DMS79 treated with DMSO at 0.1 percent for 48 hours (cell line): ENCODE data around the gene SLC26A11.
A peak's percentile ranks its signal among the peaks of the same experiment; 100 is the strongest.

ENCODE experiments used
- DNase-seq: peaks from one replicate; lab custom pipeline; 2025; lab: John Stamatoyannopoulos, UW

Gene SLC26A11

DNA sequence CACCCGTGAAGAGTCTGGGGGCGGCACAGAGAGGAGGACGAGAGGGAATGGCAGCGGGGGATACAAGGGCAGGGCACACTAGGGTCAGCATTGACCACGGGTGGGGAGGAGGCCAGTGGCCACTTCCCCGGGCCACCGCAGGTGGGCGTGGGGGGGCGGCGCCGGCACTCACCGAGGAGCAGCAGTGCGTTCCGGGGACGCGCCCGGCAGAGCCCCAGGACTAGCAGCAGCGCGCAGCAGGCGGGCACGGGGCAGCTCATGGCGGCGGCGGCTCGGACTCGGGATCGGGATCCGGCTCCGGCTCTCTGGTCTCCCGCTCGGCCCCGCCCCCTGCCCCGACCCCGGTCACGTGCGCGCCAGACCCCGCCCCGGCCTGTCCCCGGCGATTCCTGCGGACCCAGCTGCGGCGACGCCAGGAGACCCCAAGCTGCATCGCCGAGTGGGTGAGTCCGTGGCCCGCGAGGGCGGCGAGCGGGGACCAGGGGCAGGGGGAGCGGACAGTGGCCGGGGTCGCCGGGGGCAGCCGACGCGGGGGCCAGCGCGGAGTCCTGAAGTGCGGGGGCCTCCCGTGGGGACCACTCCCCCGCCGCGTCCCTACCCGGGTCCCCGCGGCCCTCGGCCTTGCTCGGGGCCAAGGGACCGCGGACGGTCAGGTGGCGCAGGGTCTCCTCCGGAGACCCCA is at the start of gene SLC26A11, which contains the start of gene SGSH:
TSS of gene SLC26A11 (plus strand) at position 374 of the 682 bp plus-strand sequence. CDS start 1,134 bp downstream, outside the sequence.
TSS of gene SGSH (minus strand) at position 280 of the 682 bp plus-strand sequence. CDS start at position 260, 20 bp downstream.
- DNase-seq: peak; percentile 20

DNA sequence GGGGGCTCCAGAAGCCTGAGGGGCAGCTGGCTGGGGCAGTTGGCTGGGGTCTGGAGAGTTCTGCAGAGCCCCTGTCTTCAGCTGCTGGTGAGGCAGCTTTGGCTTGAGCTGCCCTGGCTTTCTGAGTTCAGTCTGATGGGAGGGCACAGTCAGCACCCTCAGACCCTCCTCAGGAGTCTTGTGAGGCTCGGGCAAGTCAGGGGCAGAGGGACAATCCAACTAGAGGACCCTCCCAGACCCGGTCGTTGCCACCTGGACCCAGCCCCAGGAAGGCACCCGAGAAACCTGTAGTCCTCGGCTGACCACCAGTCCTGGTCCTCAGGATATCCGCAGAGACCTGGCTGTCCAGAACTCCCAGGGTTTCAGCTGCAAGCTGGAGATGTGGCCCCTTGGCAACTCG is 48.5 kb upstream of the SLC26A11 start:
- DNase-seq: no peak

DNA sequence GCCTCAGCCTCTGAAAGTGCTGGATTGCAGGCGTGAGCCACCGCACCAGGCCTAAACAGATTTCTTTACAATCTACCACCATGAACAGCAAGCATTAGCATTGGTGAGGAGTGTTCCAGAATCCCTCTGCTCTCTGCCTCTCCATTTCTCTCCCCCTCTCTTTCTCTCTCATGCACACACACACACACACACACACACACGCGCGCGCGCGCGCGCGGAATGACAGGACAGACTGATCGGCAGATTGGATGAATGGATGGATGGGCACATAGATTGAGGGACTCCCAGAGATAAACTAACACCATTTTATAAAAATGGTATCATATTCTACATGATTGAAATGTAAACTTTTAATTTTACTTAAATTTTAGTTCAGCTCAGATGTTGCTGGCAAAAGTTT is 47.1 kb upstream of the SLC26A11 start:
- DNase-seq: no peak

DNA sequence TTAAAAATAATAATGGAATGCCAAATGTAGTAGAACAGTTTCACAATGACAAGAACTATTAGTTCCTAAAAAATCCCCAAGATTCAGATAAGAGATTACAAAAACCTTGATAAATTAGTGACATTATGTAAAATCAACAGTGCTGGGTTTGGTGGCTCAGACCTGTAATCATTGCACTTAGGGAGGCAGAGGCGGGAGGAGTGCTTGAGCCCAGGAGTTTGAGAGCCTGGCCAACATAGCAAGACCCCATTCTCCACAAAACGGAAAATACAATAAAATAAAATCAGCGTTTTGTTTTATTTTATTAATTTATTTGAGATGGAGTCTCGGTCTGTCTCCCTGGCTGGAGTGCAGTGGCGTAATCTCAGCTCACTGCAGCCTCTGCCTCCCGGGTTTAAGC is 46.3 kb upstream of the SLC26A11 start:
- no peak for DNase-seq

- no peak for DNase-seq
Measured at GRCh38 chr17:80176757-80177156, 43.5 kb upstream of the SLC26A11 start.

- no peak for DNase-seq
Measured at GRCh38 chr17:80177986-80178595, 42.1 kb upstream of the SLC26A11 start.

DNA sequence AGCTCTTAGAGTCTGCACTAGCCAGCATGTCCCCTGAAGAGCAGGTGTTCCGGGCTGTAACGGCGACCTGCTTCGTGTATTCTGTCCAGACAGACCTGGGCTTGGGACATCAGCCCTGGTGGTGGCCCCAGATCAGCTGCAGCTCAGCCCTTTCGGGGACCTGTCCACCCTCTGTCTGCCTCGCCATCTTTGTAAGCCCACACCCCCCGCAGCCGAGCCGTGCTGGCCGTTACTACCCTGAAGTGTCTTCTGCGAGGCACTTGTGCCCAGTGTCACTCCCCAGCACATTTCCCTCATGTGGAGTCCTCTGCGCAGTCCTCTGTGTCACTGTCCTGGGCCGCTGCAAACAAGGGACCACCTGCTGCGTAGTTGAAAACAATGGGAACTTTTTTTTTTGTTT is 40.0 kb upstream of the SLC26A11 start:
- no peak for DNase-seq

DNA sequence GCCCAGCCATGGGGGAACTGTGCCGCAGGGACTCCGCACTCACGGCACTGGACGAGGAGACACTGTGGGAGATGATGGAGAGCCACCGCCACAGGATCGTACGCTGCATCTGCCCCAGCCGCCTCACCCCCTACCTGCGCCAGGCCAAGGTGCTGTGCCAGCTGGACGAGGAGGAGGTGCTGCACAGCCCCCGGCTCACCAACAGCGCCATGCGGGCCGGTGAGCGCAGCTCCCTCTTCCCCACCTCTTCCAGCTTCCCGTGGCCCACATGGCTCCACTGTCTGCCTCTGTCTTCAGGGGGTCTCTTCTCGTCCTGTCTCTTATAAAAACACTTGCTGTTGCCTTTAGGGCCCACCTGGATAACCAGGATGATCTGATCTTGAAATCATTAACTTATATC is 38.8 kb upstream of the SLC26A11 start:
- DNase-seq: no peak

DNA sequence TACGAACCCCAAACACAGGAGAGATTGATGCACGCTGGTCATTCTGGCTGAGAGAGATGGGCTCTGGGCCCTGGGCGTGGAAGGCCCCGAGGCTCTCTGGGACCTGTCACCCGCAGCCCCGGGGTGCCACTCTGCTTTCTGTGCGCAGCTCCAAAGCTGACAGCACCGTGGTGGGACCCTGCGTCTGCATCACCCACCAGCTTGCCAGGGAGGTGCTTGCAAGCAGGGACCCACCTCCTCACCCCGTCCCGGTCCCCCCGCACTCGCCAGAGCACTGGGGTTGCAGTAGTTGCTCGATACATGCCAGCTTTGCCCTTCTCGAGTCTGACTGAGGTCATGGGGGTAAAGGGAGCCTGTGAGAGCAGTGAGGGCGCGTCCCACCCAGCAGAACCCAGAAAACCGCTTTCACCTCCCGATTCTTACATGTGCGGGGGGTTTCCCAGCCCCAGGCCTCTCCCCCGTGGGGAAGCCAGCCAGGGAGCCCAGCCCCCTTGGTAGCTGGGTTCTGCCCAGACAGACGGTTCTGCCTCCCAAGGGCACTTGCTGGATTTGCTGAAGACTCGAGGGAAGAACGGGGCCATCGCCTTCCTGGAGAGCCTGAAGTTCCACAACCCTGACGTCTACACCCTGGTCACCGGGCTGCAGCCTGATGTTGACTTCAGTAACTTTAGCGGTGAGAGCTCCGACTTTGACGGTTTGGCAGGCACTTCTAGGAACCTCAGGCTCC is 37.9 kb upstream of the SLC26A11 start:
- no peak for DNase-seq

- no peak for DNase-seq
Measured at GRCh38 chr17:80182845-80183223, 37.4 kb upstream of the SLC26A11 start.

- DNase-seq: no peak
Measured at GRCh38 chr17:80183581-80184422, 36.4 kb upstream of the SLC26A11 start.

DNA sequence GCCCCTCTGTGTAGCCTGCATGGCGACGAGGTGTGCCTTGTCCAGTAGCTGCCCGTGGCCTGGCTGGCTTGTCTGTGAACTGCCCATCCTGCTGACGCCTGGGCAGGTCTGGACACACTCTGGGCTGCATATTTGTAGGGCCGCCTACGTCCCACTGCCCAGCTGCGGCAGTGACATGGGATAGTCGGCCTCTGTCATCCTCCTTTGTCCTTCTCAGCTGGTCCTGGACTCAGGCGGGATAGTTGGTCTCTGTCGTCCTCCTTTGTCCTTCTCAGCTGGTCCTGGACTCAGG is 35.9 kb upstream of the SLC26A11 start:
- no peak for DNase-seq

- DNase-seq: no peak
Measured at GRCh38 chr17:80185968-80186367, 34.3 kb upstream of the SLC26A11 start.

GRCh38 chr17:80187090-80187489 is 33.1 kb upstream of the SLC26A11 start:
- no peak for DNase-seq

GRCh38 chr17:80187515-80187941 is 32.7 kb upstream of the SLC26A11 start:
- no peak for DNase-seq

- DNase-seq: no peak
Measured at GRCh38 chr17:80189611-80190010, 30.6 kb upstream of the SLC26A11 start.

GRCh38 chr17:80190716-80191115 is 29.5 kb upstream of the SLC26A11 start:
- DNase-seq: no peak

DNA sequence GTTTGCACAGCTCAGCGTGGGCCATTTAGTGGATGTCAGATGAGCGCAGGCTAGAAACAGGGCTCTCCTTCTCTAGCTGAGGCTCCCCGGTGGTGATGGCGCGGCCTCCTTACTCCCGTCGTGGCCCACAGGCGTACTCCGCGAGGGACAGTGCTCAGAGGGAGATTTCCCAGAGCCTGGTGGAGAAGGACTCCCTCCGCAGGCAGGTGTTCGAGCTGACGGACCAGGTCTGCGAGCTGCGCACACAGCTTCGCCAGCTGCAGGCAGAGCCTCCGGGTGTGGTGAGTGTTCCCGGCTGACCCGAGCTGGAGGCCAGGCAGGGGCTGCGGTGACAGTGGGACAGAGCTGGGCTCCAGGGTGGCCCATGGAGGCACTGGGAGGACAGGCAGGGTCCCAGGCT is 29.0 kb upstream of the SLC26A11 start:
- no peak for DNase-seq

DNA sequence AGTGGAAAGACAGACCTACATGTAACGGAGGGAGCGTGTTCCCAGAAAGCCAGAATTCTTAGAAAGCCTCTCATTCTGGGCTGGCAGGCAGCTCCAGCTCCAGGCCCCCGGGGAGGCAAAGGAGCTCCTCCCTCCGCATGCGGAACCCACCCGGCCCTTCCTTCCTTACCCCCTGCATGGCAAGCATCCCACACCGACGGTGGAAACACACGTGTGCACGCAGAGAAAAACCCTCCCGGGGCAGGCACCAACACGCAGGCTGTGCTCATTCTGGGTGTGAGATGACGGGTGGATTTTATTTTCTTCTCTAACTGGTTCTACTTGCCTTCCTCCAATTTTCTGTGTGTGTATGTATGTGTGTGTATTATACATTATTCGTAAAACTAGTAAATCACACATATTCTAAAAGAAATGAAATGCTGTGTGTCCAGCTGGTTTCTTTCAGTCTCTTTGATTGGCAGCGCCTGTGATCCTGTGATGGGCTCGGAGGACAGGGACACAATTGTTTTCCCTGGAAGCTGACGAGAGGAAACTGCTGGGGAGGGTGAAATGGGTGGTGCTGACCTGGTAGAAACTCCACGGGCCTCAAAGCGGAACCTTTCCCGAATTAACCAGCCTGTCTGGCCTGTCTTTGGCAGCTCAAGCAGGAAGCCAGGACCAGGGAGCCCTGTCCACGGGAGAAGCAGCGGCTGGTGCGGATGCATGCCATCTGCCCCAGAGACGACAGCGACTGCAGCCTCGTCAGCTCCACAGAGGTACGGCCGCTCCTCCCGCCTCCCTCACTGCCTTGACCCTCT is 28.2 kb upstream of the SLC26A11 start:
- DNase-seq: no peak

DNA sequence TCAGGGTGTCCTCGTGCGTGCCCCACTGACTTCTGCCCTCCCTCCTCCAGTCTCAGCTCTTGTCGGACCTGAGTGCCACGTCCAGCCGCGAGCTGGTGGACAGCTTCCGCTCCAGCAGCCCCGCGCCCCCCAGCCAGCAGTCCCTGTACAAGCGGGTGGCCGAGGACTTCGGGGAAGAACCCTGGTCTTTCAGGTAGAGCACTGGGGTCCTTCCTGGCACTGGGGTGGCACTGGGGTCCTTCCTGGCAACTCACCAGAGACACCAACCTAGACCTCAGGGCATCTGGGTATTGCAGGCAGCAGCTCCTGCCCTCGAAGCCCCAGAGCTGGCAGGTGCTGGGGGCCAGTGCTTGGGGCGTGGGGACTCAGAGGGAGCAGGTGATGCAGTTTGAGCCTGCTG is 25.1 kb upstream of the SLC26A11 start:
- DNase-seq: no peak

DNA sequence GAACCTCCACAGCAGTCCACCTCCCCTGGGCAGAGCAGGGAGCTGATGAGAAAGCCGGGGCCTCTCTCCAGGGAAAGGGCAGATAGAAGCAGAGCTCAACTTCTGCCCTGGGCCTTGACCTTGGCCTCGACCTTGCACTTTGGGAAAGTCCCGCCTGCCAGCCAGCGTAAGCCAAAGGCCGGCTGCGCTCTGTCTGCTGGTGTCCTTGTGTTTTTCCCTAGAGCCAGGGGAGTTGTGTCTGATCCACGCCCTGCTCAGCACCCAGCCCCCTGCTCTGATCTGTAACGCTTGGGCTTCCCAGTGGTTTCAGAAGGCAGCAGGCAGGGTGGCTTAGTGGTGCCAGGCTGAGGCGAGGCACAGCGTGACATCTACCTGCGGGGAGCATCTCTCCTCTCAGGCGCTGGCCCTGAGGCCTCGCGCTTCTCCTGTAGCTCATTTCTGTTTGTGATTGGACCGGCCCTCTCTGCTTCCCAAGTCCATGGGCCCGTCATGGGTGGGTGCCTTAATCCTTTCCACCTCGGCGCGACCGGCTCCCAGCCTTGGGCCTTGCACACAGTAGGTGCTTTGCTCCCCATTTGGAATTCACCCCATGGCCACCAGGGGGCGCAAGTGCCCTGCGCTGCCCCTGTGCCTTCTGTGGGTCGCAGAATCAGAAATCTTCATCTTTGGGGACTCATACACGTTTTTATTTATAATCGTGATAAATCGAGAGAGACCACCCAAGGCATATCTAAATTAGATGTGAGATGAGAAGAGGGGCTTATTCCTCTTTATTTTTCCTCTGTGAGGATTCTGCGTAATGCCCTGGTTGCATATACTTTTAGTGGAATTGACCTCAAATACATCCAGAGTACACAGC is 24.3 kb upstream of the SLC26A11 start:
- no peak for DNase-seq
